Left lobe of liver (tissue), 2 donors: ENCODE results near the gene BMF. TPM values are rescaled to one million over a fixed set of nuclear protein-coding genes. Genes with fewer than 3 reads are reported as not detected.
A peak's percentile ranks its signal among the peaks of the same experiment; 100 is the strongest.

ENCODE experiments used
- ATAC-seq: fragments of 200-7000 bp; cut with Tn5 transposase; one replicate; pipeline ENCODE4 v1.9.1; 2020; ENCODE audit warnings: mild to moderate bottlenecking, moderate library complexity
- DNase-seq: peaks from one replicate; pipeline ENCODE4 v3.0.0-alpha.2; 2020; ENCODE audit warnings: low spot score
- total RNA-seq: library from RNA; stranded (reverse); gene quantifications from one replicate; pipeline ENCODE4 v1.2.1, GENCODE V29; 2021
- donor health status: DM: no; HTN: no; CAD: no; lungs with moderate emphysema.
- donor health status: DM: no; HTN: yes; CAD: no.

Gene BMF
- total RNA-seq, 1 donor from 2014 or later = 3.3 TPM

- ATAC-seq (peak; percentile 97), DNase-seq (peak; percentile 100)
Measured at GRCh38 chr15:40069178-40070165, 39.2 kb downstream of the BMF start.

- DNase-seq (no peak), ATAC-seq (no peak)
Measured at GRCh38 chr15:40067921-40068624, 40.6 kb downstream of the BMF start.

DNA sequence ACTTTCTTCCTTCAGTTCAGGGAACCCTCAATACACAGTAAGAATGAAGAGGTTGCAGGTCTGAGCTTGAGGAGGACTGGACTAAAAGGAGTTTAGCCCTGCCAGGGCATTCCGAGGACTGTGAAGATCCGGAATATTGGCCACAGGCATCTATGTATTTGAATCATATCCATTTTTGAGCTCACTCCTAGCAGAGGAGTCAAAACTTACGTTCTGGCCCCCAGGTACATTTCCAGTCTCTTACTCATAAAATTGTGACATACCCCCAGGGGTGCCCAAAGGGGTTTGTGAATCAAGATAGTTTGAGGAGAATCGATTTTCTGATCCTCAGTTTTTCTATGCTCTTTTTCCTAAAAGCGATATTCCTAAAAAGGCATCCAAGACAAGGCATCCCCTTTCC, 42.1 kb downstream of the BMF start:
- no peak for ATAC-seq
- DNase-seq = no peak

GRCh38 chr15:40065166-40065565, 43.5 kb downstream of the BMF start:
- DNase-seq = no peak
- no peak for ATAC-seq

- ATAC-seq (no peak), DNase-seq (no peak)
Measured at GRCh38 chr15:40064231-40064894, 44.3 kb downstream of the BMF start.

GRCh38 chr15:40063563-40064011, 45.1 kb downstream of the BMF start:
- no peak for ATAC-seq
- DNase-seq = no peak

- no peak for DNase-seq
- no peak for ATAC-seq
Measured at GRCh38 chr15:40062816-40063562, 45.7 kb downstream of the BMF start.

DNA sequence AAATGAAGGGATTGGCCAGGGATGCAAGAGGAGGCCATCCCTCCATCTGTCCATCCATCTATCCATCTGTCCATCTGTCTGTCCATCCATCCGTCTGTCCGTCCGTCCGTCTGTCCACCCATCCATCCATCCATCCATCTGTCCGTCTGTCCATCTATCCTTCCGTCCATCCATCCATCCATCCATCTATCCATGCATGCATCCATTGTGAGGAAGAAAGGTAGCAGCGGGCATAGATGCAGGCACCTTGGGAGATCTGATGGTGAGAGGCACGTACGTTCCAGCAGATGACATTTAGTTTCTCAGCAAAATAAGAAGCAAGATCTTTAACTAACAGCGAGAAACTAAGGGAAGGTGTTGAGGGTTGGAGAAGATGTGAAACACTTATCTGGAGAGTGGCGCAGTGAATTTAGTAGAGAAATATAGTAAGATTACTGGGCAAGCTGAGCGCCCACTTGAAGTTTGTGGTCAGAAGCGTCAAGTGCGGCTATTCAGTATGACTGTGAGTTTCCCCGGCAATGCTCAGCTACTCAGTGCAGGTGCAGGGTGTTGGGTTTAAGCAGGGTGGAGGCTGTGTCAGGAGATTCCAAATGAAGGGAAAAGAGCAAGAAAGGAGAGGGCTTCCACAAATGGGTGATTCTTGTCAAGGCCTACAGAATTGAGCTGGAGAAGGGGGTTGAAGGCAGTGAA, 47.3 kb downstream of the BMF start:
- ATAC-seq = no peak
- no peak for DNase-seq

DNA sequence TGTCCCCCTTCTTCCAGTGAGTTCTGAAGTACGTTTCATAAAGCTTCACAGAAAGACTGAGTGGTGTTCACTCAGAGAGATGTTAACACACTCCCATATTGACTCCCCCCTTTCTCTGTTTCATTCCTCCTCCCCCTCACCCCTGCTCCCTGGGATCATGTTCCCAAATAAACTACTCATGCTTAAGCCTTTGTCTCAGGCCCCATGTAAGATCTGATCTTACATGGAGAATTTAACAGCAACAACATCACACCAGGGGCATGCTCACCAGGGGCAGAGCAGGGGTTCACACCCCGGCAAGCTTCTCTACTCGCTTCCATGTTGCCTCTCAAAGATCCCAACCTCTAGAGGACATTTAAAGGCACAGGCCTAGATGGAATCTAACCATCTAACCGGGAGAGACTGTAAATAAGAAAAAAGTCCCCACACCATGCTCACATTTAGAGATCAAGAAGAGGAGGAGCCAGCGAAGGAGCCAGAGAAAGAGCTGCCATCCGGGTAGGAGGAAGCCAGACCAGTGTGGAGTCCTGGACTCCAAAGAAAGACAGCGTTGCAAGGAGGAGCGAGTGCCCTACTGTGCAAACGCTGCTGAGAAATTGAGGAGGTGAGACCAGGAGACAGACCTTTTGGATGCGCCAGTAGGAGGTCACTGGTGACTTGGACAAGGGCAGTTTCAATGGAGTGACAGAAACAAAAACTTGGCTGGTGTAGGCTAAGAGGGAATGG, 48.3 kb downstream of the BMF start:
- no peak for DNase-seq
- ATAC-seq = no peak

DNA sequence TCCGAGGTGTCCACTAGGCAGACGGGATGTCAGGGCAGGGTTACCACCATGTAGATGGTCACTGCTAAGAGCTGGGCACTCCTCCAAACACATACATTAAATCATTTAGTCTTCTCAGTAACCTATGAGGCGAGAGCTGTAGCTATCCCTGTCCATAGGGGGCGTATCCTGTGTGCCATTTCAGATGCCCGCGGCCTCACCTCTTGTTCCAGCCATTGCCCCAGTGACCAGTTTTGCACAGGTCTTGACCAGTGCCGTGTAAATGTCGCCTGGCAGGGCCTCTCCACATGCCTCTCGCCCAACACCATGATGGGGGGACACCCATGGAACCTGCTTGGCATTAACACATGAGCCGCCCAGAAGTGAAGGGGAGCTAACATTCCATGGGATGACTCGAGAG, 48.9 kb downstream of the BMF start:
- DNase-seq = peak; percentile 21
- no peak for ATAC-seq

GRCh38 chr15:40058476-40059140, 50.1 kb downstream of the BMF start:
- ATAC-seq = no peak
- peak; percentile 16 for DNase-seq

- peak; percentile 84 for ATAC-seq
- peak; percentile 98 for DNase-seq
Measured at GRCh38 chr15:40055576-40056293, 52.9 kb downstream of the BMF start.

DNA sequence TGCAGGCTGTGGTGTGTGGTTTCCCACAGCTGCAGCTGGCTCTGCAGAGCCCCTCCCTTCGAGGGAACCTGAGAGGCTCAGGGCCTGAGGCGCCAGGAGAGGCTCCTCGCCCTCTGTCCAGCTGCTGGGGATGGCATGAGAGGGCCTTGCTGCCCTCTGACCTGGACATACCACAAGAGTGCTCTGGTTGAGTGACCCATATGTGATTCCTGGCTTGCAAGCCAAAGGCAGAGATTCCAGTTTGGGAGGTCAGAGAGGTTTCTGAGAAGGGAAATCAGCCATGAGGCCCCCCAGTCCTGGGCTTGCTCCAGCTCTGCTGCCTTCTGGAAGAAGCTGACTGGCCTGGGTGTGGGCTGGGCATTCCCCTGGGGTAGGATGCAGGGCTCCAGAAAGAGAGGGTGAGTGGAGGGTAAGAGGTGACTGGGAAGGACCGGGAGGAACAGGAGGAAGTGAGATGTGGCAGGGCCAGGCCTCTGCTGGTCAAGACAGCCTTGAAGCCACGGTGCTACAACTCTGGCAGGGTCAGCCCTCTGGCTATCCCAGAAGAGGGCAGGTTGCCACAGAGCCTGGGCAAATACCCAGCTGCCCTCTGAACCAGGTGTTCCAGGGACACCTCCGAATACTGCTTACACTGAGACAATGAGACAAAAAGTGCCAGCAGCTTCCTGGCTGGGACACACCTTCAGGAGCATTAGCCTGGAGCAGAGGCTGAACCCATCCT, 53.7 kb downstream of the BMF start:
- peak; percentile 80 for ATAC-seq

GRCh38 chr15:40054605-40054854, 54.1 kb downstream of the BMF start:
- no peak for DNase-seq
- no peak for ATAC-seq

More for the DNA sequence above, 53.7 kb downstream of the BMF start:
- peak; percentile 96 for DNase-seq

GRCh38 chr15:40053831-40054604, 54.7 kb downstream of the BMF start:
- no peak for DNase-seq

GRCh38 chr15:40053079-40053830, 55.4 kb downstream of the BMF start:
- no peak for ATAC-seq
- no peak for DNase-seq

More at GRCh38 chr15:40053831-40054604, 54.7 kb downstream of the BMF start:
- ATAC-seq = no peak
